HCT116 (cell line): ENCODE results near the gene ARHGAP12. TPM values are rescaled to one million over a fixed set of nuclear protein-coding genes. Genes with fewer than 3 reads are reported as not detected.

Source experiments
- ATAC-seq: fragments of 200-7000 bp; cut with Tn5 transposase; 2 replicates; pipeline ENCODE4 v1.9.1; 2020; ENCODE audit warnings: mild to moderate bottlenecking, moderate library complexity
- BruUV-seq: library from RNA; stranded (reverse); fragments of 400-500 nt; replicated peaks from 2 replicates; lab custom pipeline; 2021; lab: Mats Ljungman, UMichigan
- CTCF ChIA-PET: fragments of 300-600 bp; sonication (Branson Sonifier 250); formaldehyde crosslinking; loops from one replicate; lab custom pipeline; 2021; ENCODE audit warnings: antibody characterized with exemption; lab: Charles Lee
- POLR2A ChIA-PET: fragments of 300-600, 350-600 bp; sonication (Branson Sonifier 250); formaldehyde crosslinking; loops from one replicate; lab custom pipeline; 2021; ENCODE audit warnings: antibody characterized with exemption; lab: Charles Lee
- RAD21 ChIA-PET, 2 experiments: fragments of 300-600 bp; sonication (Branson Sonifier 250); formaldehyde crosslinking; loops; one replicate each; lab custom pipeline; 2023; ENCODE audit warnings: low total read pairs in 2 of 2; ENCODE audit not compliant: uncharacterized antibody in 2 of 2, unreplicated experiment in 2 of 2, low non-redundant PET in 1 of 2; lab: Charles Lee
- DNase-seq: peaks from one replicate; pipeline ENCODE4 v3.0.0-alpha.2; 2010; ENCODE audit warnings: low read depth, low spot score
- H2AFZ ChIP-seq: fragments of 200-600 bp; shearing (Covaris generic), sonication (generic); 2 replicates; pipeline ENCODE4 v1.6.1; 2017; ENCODE audit warnings: low read depth, mixed run types, mixed read lengths, antibody characterized with exemption, low read length; ENCODE audit not compliant: poor library complexity, severe bottlenecking
- H3K27ac ChIP-seq: 2 replicates; pipeline ENCODE4 v1.5.1; 2012; ENCODE audit warnings: low read depth, low read length
- H3K27me3 ChIP-seq: fragments of 200-600 bp; sonication (generic); 2 replicates; pipeline ENCODE4 v1.6.1; 2016; ENCODE audit warnings: mixed run types, low read length, mixed read lengths; ENCODE audit not compliant: insufficient read depth
- H3K36me3 ChIP-seq, 2 experiments: fragments of 200-500 bp in 1 of 2; fragments of 200-600 bp in 1 of 2; sonication (Bioruptor generic) in 1 of 2; sonication (generic) in 1 of 2; 2 replicates each; pipeline versions ENCODE4 v1.5.1 to v1.6.1; 2014 to 2016; ENCODE audit warnings: low read length in 2 of 2, inconsistent platforms in 1 of 2, mixed read lengths in 1 of 2, mixed run types in 1 of 2; ENCODE audit not compliant: insufficient read depth in 2 of 2, control insufficient read depth in 1 of 2
- H3K4me1 ChIP-seq, 2 experiments: fragments of 200-600 bp in 1 of 2; sonication (generic) in 1 of 2; 2 replicates each; pipeline versions ENCODE4 v1.5.1 to v1.6.1; 2012 to 2017; ENCODE audit warnings: low read length in 2 of 2, inconsistent platforms in 1 of 2, mild to moderate bottlenecking in 1 of 2, mixed read lengths in 1 of 2, mixed run types in 1 of 2, moderate library complexity in 1 of 2; ENCODE audit not compliant: insufficient read depth in 2 of 2, control insufficient read depth in 1 of 2
- H3K4me2 ChIP-seq: fragments of 200-600 bp; sonication (generic); 2 replicates; pipeline ENCODE4 v1.6.1; 2017; ENCODE audit warnings: mixed run types, low read length, mixed read lengths
- H3K4me3 ChIP-seq, 2 experiments: fragments of 200-600 bp in 1 of 2; sonication (generic) in 1 of 2; replicated peaks in 1 of 2; 2 replicates each; pipeline ENCODE4 v1.5.1; 2011 to 2016; ENCODE audit warnings: low read length in 2 of 2, control low read depth in 1 of 2, low read depth in 1 of 2, mild to moderate bottlenecking in 1 of 2, mixed read lengths in 1 of 2, mixed run types in 1 of 2
- H3K79me2 ChIP-seq: fragments of 200-600 bp; sonication (generic); 2 replicates; pipeline ENCODE4 v1.6.1; 2017; ENCODE audit warnings: mild to moderate bottlenecking, mixed run types, low read length, moderate library complexity, mixed read lengths; ENCODE audit not compliant: insufficient read depth
- H3K9ac ChIP-seq: fragments of 200-600 bp; sonication (generic); 2 replicates; pipeline ENCODE4 v1.6.1; 2016; ENCODE audit warnings: low read length, mixed read lengths
- H3K9me2 ChIP-seq: fragments of 200-600 bp; sonication (generic), shearing (Covaris generic); 2 replicates; pipeline ENCODE4 v1.6.1; 2017; ENCODE audit warnings: mixed run types, mild to moderate bottlenecking, moderate library complexity; ENCODE audit not compliant: insufficient read depth
- H3K9me3 ChIP-seq, 2 experiments: fragments of 200-500 bp in 1 of 2; fragments of 200-600 bp in 1 of 2; sonication (Bioruptor generic) in 1 of 2; sonication (generic) in 1 of 2; 2 replicates each; pipeline ENCODE4 v1.6.1; 2014 to 2017; ENCODE audit warnings: low read length in 2 of 2, mixed read lengths in 2 of 2, inconsistent platforms in 1 of 2, low read depth in 1 of 2, mild to moderate bottlenecking in 1 of 2, mixed run types in 1 of 2, moderate library complexity in 1 of 2; ENCODE audit not compliant: control insufficient read depth in 1 of 2, insufficient read depth in 1 of 2
- H4K20me1 ChIP-seq: fragments of 200-600 bp; sonication (generic), shearing (Covaris generic); 2 replicates; pipeline ENCODE4 v1.6.1; 2017; ENCODE audit warnings: mixed run types, mild to moderate bottlenecking, moderate library complexity; ENCODE audit not compliant: insufficient read depth
- CBX3 ChIP-seq: IDR thresholded peaks from 2 replicates; pipeline ENCODE4 v1.6.1; 2012; ENCODE audit warnings: low read depth
- ELF1 ChIP-seq: IDR thresholded peaks from 2 replicates; pipeline ENCODE4 v1.6.1; 2012; ENCODE audit warnings: low read depth, borderline replicate concordance
- EZH2phosphoT487 ChIP-seq: fragments of 200-600 bp; IDR thresholded peaks from 2 replicates; pipeline ENCODE4 v1.6.1; 2018; ENCODE audit warnings: antibody characterized with exemption, borderline replicate concordance
- SIN3A ChIP-seq: IDR thresholded peaks from 2 replicates; pipeline ENCODE4 v1.6.1; 2012; ENCODE audit warnings: low read depth
- YY1 ChIP-seq: IDR thresholded peaks from 2 replicates; pipeline ENCODE4 v1.6.1; 2011; ENCODE audit warnings: low read length, low read depth, moderate library complexity, mild to moderate bottlenecking; ENCODE audit not compliant: insufficient replicate concordance; ENCODE audit errors: extremely low read depth
- intact Hi-C: fragments of 100-400 bp; cut with micrococcal nuclease; formaldehyde crosslinking; loops from 2 replicates; pipeline ENCODE4 v1.10.0; 2022
- total RNA-seq: library from RNA; stranded (reverse); gene quantifications from one replicate; pipeline ENCODE4 v1.2.1, GENCODE V29; 2021; ENCODE audit not compliant: unreplicated experiment
- TF ChIP-seq, protein P1 (sequence below): IDR thresholded peaks from 2 replicates; pipeline ENCODE4 v1.6.1; 2012
- TF ChIP-seq, protein P2 (sequence below): IDR thresholded peaks from 2 replicates; pipeline ENCODE4 v1.6.1; 2011; ENCODE audit warnings: mild to moderate bottlenecking, low read length, moderate library complexity; ENCODE audit not compliant: insufficient replicate concordance; ENCODE audit errors: extremely low read depth

The ARHGAP12 gene
- total RNA-seq, 1 experiment from 2014 or later = 80.3 TPM

GRCh38 chr10:31944071-31944433, 15.4 kb upstream of the ARHGAP12 start:
- ChIA-PET RAD21 (no interaction called here), POLR2A (interaction anchor here (1.2 kb wide), 1 partner anchor 8 kb away, joined by 5 read pairs; no protein-coding TSS in a partner anchor), CTCF (no interaction called here)
- Histone ChIP-seq H3K27ac (peak overlapping the region; percentile 95), H3K4me2 (peak overlapping the region; percentile 56), H3K4me3 (no peak overlapping the region), H3K79me2 (0 out of 2 replicates have a peak, but pooled peaks cover 7% of the 10 kb centered on the region), H3K36me3 (no peaks in the 10 kb centered on the region), H3K27me3 (no peaks in the 10 kb centered on the region), H3K9me3 (no peaks in the 10 kb centered on the region), H3K4me1 (peaks cover 84 to 93% of the 10 kb centered on the region in 2 experiments), H3K9me2 (no peaks in the 10 kb centered on the region), H4K20me1 (no peaks in the 10 kb centered on the region), H2AFZ (peak overlapping the region; percentile 63), H3K9ac (peak overlapping the region; percentile 46)
- DNase-seq = no peak
- no peak for ATAC-seq
- intact Hi-C loops = no loop called here
- BruUV-seq = no TSS peak
- TF ChIP-seq, protein P1, sequence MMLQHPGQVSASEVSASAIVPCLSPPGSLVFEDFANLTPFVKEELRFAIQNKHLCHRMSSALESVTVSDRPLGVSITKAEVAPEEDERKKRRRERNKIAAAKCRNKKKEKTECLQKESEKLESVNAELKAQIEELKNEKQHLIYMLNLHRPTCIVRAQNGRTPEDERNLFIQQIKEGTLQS = no peak
- TF ChIP-seq CBX3 (no peak), YY1 (no peak), SIN3A (no peak), ELF1 (no peak)

GRCh38 chr10:31942892-31943291, 14.3 kb upstream of the ARHGAP12 start:
- Histone ChIP-seq H3K9me3 (no peaks in the 10 kb centered on the region), H3K9me2 (no peaks in the 10 kb centered on the region), H4K20me1 (no peaks in the 10 kb centered on the region), H3K36me3 (no peaks in the 10 kb centered on the region), H3K4me2 (peak overlapping the region; percentile 66), H3K9ac (peak overlapping the region; percentile 56; the same call in 1 of the 2 replicates), H3K79me2 (peaks cover 7% of the 10 kb centered on the region; the same call in 1 of the 2 replicates), H3K4me3 (no peak overlapping the region), H3K27ac (peak overlapping the region; percentile 95), H3K4me1 (peaks cover 86 to 98% of the 10 kb centered on the region in 2 experiments), H3K27me3 (no peaks in the 10 kb centered on the region), H2AFZ (no peak overlapping the region)
- ChIA-PET POLR2A (interaction anchor here (1.6 kb wide), 1 partner anchor 10 kb away, joined by 5 read pairs; no protein-coding TSS in a partner anchor), CTCF (no interaction called here), RAD21 (no interaction called here)
- DNase-seq (no peak), ATAC-seq (no peak)
- no TSS peak for BruUV-seq
- intact Hi-C loops = no loop called here
- TF ChIP-seq, protein P2, sequence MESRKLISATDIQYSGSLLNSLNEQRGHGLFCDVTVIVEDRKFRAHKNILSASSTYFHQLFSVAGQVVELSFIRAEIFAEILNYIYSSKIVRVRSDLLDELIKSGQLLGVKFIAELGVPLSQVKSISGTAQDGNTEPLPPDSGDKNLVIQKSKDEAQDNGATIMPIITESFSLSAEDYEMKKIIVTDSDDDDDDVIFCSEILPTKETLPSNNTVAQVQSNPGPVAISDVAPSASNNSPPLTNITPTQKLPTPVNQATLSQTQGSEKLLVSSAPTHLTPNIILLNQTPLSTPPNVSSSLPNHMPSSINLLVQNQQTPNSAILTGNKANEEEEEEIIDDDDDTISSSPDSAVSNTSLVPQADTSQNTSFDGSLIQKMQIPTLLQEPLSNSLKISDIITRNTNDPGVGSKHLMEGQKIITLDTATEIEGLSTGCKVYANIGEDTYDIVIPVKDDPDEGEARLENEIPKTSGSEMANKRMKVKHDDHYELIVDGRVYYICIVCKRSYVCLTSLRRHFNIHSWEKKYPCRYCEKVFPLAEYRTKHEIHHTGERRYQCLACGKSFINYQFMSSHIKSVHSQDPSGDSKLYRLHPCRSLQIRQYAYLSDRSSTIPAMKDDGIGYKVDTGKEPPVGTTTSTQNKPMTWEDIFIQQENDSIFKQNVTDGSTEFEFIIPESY = no peak
- TF ChIP-seq EZH2phosphoT487 = no peak
- TF ChIP-seq CBX3 = no peak
